ENCODE measurements around the gene INS. TPM values are rescaled to one million over a fixed set of nuclear protein-coding genes. Genes with fewer than 3 reads are reported as not detected.

Gene INS
- total RNA-seq, 1 experiment from 2014 or later = not detected

- Histone ChIP-seq H3K79me1 (ENCODE audit: insufficient read depth, low read depth, low read length, poor library complexity, severe bottlenecking) (no peaks in the 10 kb centered on the region), H4K5ac (ENCODE audit: insufficient read length, low read depth, low read length) (no peak overlapping the region), H3K27me3 (ENCODE audit: insufficient read depth, low read length) (peaks cover 73% of the 10 kb centered on the region), H3K23ac (ENCODE audit: insufficient read length, low read depth, low read length) (no peak overlapping the region), H4K91ac (ENCODE audit: insufficient read length, low read depth, low read length) (no peak overlapping the region), H2BK20ac (ENCODE audit: low read depth, low read length, poor library complexity, severe bottlenecking) (no peak overlapping the region), H3K79me2 (ENCODE audit: insufficient read depth, low read length) (no peaks in the 10 kb centered on the region), H3K9me3 (ENCODE audit: control insufficient read depth, low read depth, low read length) (no peaks in the 10 kb centered on the region), H3K14ac (ENCODE audit: insufficient read depth, low read length) (no peak overlapping the region; the same call in 1 of the 2 replicates), H3K4ac (ENCODE audit: low read depth, low read length) (no peak overlapping the region), H3K9ac (ENCODE audit: extremely low read depth, insufficient read length, low read length) (no peak overlapping the region), H3T11ph (ENCODE audit: low read length) (no peak overlapping the region), H2BK15ac (ENCODE audit: low read depth, low read length) (no peak overlapping the region), H3K4me1 (ENCODE audit: insufficient read depth, low read length) (no peaks in the 10 kb centered on the region), H3K4me2 (ENCODE audit: insufficient read depth, insufficient read length, low read length) (peak overlapping the region; percentile 20), H2AK5ac (ENCODE audit: insufficient read length, low read length) (no peak overlapping the region), H3K56ac (ENCODE audit: insufficient read length, low read depth, low read length) (no peak overlapping the region), H2BK5ac (ENCODE audit: insufficient read length, low read length) (no peak overlapping the region), H3K27ac (ENCODE audit: insufficient read length, low read depth, low read length) (no peak overlapping the region), H3K23me2 (ENCODE audit: insufficient read length, low read depth, low read length, poor library complexity, severe bottlenecking) (peaks cover 14% of the 10 kb centered on the region), H2AFZ (ENCODE audit: low read length) (no peak overlapping the region), H2BK120ac (ENCODE audit: low read depth, low read length, poor library complexity, severe bottlenecking) (no peak overlapping the region), H4K20me1 (ENCODE audit: control insufficient read depth, insufficient read depth, insufficient read length) (peaks cover 2% of the 10 kb centered on the region), H3K18ac (ENCODE audit: insufficient read length, low read depth, low read length) (no peak overlapping the region), H2BK12ac (ENCODE audit: insufficient read length, low read depth, low read length) (no peak overlapping the region), H4K8ac (replicated peaks; ENCODE audit: insufficient read length, low read depth, low read length) (no peak overlapping the region)
- H3K36me3 Mint-ChIP-seq (ENCODE audit: insufficient read depth in 1 of 3, low read depth in 3 of 3) = no peaks in the 10 kb centered on the region; a peak in 1 of 7 replicates
- peaks cover 11 to 23% of the 10 kb centered on the region in 2 experiments for H3K4me1 Mint-ChIP-seq
- no peak overlapping the region for H3K27ac Mint-ChIP-seq
- H3K4me3 Mint-ChIP-seq = peak overlapping the region in 1 of 2 experiments; percentile 31; a peak in 2 of 5 replicates
- H3K27me3 Mint-ChIP-seq (ENCODE audit: low read depth) = peaks cover 91% of the 10 kb centered on the region
- no CpG with 5 or more reads among the region's 102 CpGs for WGBS (ENCODE audit: extremely low coverage, insufficient read length, low lambda C conversion rate)
- peaks cover 2 to 9% of the 10 kb centered on the region in 2 experiments; a peak in 3 of 5 replicates for H3K9me3 Mint-ChIP-seq
- TF ChIP-seq, protein P1, sequence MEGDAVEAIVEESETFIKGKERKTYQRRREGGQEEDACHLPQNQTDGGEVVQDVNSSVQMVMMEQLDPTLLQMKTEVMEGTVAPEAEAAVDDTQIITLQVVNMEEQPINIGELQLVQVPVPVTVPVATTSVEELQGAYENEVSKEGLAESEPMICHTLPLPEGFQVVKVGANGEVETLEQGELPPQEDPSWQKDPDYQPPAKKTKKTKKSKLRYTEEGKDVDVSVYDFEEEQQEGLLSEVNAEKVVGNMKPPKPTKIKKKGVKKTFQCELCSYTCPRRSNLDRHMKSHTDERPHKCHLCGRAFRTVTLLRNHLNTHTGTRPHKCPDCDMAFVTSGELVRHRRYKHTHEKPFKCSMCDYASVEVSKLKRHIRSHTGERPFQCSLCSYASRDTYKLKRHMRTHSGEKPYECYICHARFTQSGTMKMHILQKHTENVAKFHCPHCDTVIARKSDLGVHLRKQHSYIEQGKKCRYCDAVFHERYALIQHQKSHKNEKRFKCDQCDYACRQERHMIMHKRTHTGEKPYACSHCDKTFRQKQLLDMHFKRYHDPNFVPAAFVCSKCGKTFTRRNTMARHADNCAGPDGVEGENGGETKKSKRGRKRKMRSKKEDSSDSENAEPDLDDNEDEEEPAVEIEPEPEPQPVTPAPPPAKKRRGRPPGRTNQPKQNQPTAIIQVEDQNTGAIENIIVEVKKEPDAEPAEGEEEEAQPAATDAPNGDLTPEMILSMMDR (conservative IDR thresholded peaks at IDR 0.05) = no peak
- DNase-seq = no peak
Observed at GRCh38 chr11:2140411-2141400, 20.3 kb downstream of the INS start.

All from H9 (cell line).